BE2C (cell line): Measurements from ENCODE around the gene ARHGAP25.

ENCODE experiments used
- DNase-seq: peaks from one replicate; pipeline ENCODE4 v3.0.0-alpha.2; 2020
- H3K27me3 ChIP-seq: fragments of 250-450 bp; sonication (Bioruptor Pico); 2 replicates; pipeline ENCODE4 v1.5.1; 2020; ENCODE audit warnings: mild to moderate bottlenecking
- H3K36me3 ChIP-seq: fragments of 250-450 bp; sonication (Bioruptor Pico); 2 replicates; pipeline ENCODE4 v1.5.1; 2020; ENCODE audit warnings: mild to moderate bottlenecking
- H3K4me1 ChIP-seq: fragments of 250-450 bp; sonication (Bioruptor Pico); 2 replicates; pipeline ENCODE4 v1.5.1; 2020
- H3K4me3 ChIP-seq: 2 replicates; pipeline ENCODE4 v1.5.1; 2011; ENCODE audit warnings: low read depth, low read length
- H3K9me3 ChIP-seq: fragments of 250-450 bp; sonication (Bioruptor Pico); 2 replicates; pipeline ENCODE4 v1.5.1; 2020
- TF ChIP-seq, protein P1 (sequence below): IDR thresholded peaks from 2 replicates; pipeline ENCODE4 v1.5.1; 2012; ENCODE audit warnings: mild to moderate bottlenecking, low read depth, low read length

ARHGAP25 gene

DNA sequence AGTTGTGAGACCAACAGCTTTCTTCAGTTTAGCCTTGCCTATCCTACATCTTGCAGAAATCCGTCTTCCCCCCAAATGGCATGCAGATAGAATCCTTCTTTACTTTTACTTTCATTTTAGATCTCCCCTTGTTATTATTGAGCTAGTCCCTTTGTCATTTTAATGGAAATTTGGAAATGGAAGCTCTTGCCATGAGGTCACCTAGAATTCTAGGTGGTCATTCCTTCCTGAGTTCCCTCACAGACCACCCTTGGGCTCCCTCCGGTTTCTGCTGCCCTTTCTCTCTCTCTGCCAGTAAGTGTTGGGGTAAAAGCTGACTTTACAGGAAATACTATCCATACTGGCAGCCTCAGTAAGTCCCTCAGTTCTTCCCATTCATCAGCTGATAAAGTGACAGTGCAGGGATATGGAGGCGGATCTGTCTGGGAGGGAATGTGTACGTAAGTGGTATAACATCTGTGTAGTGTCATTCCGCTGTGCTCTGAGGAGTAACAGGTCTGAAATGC is 30.2 kb downstream of the ARHGAP25 start:
- Histone ChIP-seq H3K27me3 (no peaks in the 10 kb centered on the region), H3K36me3 (no peaks in the 10 kb centered on the region), H3K9me3 (no peaks in the 10 kb centered on the region), H3K4me3 (no peak overlapping the region), H3K4me1 (no peaks in the 10 kb centered on the region)
- no peak for DNase-seq
- TF ChIP-seq, protein P1, sequence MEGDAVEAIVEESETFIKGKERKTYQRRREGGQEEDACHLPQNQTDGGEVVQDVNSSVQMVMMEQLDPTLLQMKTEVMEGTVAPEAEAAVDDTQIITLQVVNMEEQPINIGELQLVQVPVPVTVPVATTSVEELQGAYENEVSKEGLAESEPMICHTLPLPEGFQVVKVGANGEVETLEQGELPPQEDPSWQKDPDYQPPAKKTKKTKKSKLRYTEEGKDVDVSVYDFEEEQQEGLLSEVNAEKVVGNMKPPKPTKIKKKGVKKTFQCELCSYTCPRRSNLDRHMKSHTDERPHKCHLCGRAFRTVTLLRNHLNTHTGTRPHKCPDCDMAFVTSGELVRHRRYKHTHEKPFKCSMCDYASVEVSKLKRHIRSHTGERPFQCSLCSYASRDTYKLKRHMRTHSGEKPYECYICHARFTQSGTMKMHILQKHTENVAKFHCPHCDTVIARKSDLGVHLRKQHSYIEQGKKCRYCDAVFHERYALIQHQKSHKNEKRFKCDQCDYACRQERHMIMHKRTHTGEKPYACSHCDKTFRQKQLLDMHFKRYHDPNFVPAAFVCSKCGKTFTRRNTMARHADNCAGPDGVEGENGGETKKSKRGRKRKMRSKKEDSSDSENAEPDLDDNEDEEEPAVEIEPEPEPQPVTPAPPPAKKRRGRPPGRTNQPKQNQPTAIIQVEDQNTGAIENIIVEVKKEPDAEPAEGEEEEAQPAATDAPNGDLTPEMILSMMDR, result no peak

DNA sequence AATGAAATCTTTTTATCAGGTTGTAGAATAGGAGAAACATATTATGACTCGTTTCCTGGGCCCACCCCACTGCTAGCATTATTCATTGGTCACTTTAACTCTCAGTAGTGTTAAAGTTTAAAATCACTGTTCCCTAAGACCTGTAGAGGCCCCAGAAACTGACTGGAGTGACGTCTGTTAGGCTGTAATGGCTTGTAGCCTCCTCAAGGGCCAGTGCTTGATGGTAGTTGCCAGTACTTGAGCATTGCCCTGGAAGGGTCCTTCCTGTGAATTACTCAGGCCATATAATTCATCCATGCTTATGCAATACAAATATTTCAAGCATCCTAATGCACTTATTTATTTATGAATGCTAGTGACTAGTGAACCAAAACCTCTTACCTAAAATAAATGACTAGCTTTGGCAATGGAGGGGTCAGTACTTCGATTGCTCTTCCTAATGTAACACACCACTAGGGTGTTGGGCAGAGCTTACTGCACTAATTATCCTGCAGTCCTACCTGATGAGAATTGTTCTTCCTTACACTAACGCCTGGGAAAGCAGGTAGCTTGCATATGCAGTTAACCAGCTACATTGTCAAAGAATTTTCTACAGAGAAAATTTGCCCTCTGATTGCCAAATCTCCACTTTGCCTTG is 31.2 kb downstream of the ARHGAP25 start:
- Histone ChIP-seq H3K36me3 (no peaks in the 10 kb centered on the region), H3K4me1 (no peaks in the 10 kb centered on the region), H3K9me3 (no peaks in the 10 kb centered on the region), H3K27me3 (no peaks in the 10 kb centered on the region), H3K4me3 (no peak overlapping the region)
- TF ChIP-seq, protein P1, result no peak
- DNase-seq, result no peak

DNA sequence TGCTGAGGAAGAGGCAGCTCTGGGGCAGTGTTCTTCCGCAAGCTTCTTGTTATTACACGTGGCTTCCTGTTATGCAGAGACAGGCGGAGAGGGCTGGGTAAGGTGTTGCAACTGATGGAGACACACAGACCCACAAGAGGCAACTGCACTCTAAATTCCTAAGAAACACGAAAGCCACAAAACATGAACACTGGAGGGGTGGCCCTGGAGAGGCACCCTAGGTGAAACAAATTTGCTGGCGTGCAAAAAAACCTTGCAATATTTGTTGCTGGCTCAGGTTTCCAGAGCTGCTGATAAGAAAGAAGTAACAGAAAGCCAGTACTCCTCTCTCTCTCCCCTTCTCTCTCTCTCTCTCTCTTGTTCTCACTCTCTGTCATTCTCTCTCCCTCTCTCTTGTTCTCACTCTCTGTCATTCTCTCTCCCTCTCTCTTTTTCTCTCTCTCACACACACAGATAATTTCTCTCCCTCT is 31.8 kb downstream of the ARHGAP25 start:
- no peak overlapping the region for H3K4me3 ChIP-seq
- no peaks in the 10 kb centered on the region for H3K9me3 ChIP-seq
- DNase-seq, result no peak
- TF ChIP-seq, protein P1, result no peak
- no peaks in the 10 kb centered on the region for H3K27me3 ChIP-seq
- H3K36me3 ChIP-seq, result no peaks in the 10 kb centered on the region
- H3K4me1 ChIP-seq, result no peaks in the 10 kb centered on the region

DNA sequence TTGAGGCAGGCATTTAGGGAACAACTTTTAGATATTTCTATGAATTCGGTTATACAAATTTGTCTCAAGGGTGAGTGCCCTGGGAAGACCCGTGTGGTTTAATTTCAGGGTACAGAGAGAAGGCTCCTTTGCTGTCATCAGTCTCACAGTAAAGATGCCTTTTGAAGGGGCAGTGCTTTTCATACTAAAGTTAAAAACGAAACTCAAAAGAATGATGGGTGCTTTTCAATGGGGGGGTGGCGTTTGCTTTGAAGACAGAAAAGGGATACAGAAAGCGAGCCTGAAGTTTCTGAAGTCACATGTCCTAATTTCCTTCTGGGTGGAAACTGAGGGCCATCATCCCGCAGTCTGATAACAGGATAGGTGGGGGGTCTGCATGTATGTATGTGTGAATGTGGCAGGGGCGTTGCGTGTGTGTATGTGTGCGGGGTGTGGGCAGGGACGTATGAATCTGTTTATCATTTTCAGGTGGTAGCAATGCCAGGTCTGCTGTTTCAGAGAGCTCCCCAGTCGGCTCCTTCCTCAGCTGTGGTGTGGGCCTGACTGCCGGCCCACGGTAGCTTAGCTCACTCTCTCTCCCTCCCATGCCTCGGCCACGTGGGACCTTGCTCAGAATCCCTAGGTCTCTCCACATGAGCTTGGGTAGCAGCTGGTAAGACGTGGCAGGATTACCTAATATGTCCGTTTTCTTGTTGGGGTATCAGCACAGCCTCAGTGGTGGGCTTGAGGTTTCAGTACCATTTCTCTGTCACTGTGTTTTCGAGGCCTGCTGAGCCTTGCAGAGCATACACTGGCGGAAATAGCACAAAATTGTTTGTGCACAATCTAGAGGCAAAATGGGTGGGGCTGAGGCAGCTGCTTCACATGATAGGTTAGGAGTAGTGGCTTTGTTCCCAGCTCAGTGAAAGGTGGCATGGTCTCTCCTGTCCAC is 32.7 kb downstream of the ARHGAP25 start:
- H3K4me3 ChIP-seq, result no peak overlapping the region
- DNase-seq, result no peak
- H3K27me3 ChIP-seq, result no peaks in the 10 kb centered on the region

DNA sequence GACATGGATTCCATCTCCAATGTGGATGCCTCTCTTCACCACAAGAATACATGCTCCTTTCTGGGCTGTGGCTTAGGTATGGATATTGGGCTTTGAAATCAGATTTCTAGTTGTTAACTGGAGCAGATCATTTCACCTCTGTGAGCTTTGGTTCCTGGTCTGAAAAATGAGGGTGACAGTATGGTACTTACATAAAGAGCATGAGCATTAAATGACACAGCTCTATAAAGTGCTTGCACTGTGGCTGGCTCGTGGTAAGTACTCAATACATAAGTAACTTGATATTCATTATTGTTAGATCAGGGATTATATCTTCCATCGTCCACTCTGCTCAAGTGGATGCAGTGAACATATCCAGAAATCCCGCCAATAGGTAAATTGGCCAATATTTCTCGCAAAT is 33.4 kb downstream of the ARHGAP25 start:
- no peaks in the 10 kb centered on the region for H3K4me1 ChIP-seq

More for the DNA sequence above, 32.7 kb downstream of the ARHGAP25 start:
- Histone ChIP-seq H3K9me3 (no peaks in the 10 kb centered on the region), H3K4me1 (no peaks in the 10 kb centered on the region), H3K36me3 (no peaks in the 10 kb centered on the region)
- TF ChIP-seq, protein P1, result no peak

More for the DNA sequence above, 33.4 kb downstream of the ARHGAP25 start:
- Histone ChIP-seq H3K36me3 (no peaks in the 10 kb centered on the region), H3K9me3 (no peaks in the 10 kb centered on the region), H3K27me3 (no peaks in the 10 kb centered on the region), H3K4me3 (no peak overlapping the region)
- TF ChIP-seq, protein P1, result no peak
- DNase-seq, result no peak
